GM18508 (cell line): ENCODE measurements around the gene SLC35B4.

ENCODE experiments used
- ATAC-seq: cut with Tn5 transposase; IDR thresholded peaks from one replicate; pipeline ENCODE4 v1.9.1; 2021; ENCODE audit warnings: moderate number of reproducible peaks; ENCODE audit not compliant: insufficient read depth, unreplicated experiment

Gene SLC35B4, protein sequence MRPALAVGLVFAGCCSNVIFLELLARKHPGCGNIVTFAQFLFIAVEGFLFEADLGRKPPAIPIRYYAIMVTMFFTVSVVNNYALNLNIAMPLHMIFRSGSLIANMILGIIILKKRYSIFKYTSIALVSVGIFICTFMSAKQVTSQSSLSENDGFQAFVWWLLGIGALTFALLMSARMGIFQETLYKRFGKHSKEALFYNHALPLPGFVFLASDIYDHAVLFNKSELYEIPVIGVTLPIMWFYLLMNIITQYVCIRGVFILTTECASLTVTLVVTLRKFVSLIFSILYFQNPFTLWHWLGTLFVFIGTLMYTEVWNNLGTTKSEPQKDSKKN

GRCh38 chr7:134316539-134317344 lies at the start of gene SLC35B4:
TSS of gene SLC35B4 (minus strand) at chr7:134316930. CDS start at chr7:134316751, 179 bp downstream.
- ATAC-seq = peak; percentile 97

- no peak for ATAC-seq
Measured at GRCh38 chr7:134366481-134366880, 49.8 kb upstream of the SLC35B4 start.

DNA sequence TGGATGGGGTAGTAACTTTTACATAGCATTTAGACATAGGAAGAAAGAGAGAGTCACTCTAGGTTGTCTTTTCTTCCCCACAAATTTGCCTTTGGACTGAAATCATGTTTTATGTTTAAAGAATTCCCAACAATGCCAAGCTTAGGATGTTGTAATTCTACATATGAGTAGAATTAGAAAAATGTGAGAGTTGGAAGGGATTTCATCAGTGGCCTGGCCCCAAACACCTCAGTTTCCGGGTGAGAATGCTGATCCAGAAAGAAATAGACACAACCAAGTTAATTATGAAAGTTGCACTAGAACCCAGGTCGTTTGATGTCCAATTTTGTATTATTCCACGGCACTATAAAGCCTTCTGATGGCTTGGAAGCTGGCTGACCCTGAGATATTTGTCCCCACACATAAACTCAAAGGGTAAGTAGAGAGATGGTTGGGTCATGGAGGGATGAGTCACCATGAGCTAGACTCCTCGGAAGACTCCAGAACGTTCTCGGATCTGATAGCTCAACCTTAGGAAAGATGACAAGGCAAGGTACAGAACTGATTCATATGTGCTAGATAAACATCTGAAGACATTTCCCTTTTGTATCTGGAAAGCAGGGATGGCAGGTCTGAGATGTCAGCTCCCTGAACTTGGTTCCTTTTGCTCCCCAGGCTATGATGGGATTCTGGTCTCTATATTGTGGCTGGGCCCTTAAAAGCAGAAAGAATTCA lies 48.8 kb upstream of the SLC35B4 start:
- no peak for ATAC-seq

- ATAC-seq = no peak
Measured at GRCh38 chr7:134364619-134365037, 47.9 kb upstream of the SLC35B4 start.

- no peak for ATAC-seq
Measured at GRCh38 chr7:134362587-134363483, 46.1 kb upstream of the SLC35B4 start.

GRCh38 chr7:134359787-134360432 lies 43.2 kb upstream of the SLC35B4 start:
- no peak for ATAC-seq

DNA sequence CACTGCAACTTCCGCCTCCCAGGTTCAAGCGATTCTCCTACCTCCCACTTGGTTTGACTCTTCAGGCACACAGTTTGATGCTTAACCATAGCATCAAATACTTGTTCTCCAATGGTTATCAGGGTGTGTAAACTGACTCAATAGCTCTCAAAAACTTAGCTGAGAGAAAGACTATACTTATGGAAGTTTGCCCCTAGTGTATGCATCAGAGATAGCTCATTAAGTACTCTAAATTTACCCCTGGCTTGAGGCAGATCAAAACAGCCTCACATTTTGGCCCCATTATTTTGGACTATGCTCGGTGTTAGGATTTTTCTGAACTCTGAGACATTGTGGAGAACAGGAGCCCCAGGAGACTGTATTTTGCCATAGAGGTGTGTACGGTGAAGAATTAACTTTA lies 40.8 kb upstream of the SLC35B4 start:
- no peak for ATAC-seq

DNA sequence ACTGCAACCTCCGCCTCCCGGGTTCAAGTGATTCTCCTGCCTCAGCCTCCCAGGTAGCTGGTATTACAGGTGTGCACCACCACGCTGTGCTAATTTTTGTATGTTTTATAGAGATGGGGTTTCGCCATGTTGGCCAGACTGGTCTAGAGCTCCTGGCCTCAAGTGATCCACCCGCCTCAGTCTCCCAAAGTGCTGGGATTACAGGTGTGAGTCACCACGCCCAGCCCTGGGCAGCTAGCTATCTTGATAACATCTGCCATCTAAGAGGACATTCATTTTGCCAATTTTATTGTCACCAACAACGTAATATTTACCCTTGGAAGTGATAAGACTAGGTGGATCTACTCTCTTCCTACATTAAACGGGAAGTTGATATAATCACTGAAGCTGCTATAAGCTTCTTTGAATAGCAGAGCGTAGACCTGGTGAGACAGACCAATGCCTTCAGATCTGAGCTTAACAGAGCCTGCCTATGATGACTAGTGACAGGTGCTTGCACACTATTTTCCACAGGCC lies 39.7 kb upstream of the SLC35B4 start:
- ATAC-seq = no peak

- no peak for ATAC-seq
Measured at GRCh38 chr7:134355927-134356326, 39.2 kb upstream of the SLC35B4 start.

- no peak for ATAC-seq
Measured at GRCh38 chr7:134355004-134355525, 38.3 kb upstream of the SLC35B4 start.

DNA sequence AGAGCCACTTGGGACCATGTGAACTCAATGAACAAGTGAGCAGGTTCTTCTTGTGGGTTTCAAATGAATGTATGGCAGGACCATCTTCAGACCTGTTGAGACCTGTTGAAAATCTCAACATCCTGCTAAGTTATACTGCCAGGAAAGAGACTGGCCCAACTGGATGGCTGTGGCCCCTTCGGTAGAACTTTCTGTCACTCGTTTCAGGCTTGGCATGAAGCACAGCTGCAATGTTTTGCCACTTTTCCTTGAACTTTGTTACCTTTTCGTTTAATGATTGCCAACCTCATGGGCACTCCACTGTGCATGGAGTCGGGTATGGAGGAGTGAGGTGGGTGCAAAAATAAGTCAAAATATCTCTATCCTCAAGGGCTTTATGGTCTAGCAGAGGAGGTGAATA lies 36.7 kb upstream of the SLC35B4 start:
- no peak for ATAC-seq

DNA sequence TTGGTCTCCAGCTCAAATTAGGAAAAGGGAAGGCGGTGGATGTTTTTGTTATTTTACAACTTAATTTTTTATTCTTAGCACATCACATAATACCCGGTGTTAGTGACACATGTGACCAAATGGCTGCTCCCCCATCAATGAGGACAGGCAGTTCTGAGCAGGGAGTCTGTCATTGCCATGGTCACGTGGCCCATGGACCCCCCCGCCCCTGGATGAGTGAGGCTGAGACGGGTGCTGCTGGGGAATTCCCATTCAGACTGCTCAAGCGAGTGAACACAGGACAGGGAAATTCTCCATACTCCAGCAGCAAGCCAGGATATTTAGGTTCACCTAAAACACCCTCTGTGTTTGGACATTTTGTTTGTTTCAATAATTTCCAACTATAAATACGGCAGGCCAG lies 34.7 kb upstream of the SLC35B4 start:
- no peak for ATAC-seq

GRCh38 chr7:134350709-134351108 lies 34.0 kb upstream of the SLC35B4 start:
- ATAC-seq = no peak

DNA sequence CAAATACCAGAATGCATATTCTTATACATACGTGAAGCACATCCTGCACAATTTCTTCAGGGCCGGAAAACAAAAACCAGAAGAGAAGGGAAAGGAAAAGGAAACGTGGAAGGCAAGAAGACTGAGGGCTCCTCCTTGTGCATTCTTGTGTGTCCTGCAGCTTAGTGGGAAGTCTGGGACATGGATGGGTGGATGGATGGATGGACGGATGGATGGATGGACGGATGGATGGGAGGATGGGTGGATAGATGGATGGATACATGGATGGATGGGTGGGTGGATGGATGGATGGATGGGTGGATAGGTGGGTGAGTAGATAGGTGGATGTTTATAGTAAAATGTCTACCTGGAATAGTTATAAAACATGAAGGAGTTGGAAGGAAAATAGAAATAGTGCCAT lies 30.8 kb upstream of the SLC35B4 start:
- no peak for ATAC-seq

DNA sequence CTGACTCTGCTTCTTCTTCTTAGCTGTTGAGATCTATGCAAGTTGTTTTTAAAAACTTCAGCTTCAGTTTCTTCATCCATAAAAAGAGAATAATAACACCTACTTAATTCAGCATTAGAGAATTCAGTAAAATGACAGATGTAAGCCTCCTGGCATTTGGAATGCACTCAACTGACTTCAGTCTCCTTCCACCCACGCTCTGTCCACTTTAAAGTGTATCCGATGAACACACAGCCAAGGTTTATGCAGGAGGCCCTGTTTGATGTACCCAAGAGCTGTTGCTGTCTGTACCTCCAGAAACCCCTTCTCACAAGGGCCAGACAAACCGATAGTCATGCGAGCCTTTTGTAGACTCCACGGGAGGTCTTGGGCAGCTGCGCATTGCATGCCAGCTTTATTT lies 27.1 kb upstream of the SLC35B4 start:
- ATAC-seq = no peak

- no peak for ATAC-seq
Measured at GRCh38 chr7:134343136-134343535, 26.4 kb upstream of the SLC35B4 start.

- no peak for ATAC-seq
Measured at GRCh38 chr7:134339475-134339874, 22.7 kb upstream of the SLC35B4 start.

DNA sequence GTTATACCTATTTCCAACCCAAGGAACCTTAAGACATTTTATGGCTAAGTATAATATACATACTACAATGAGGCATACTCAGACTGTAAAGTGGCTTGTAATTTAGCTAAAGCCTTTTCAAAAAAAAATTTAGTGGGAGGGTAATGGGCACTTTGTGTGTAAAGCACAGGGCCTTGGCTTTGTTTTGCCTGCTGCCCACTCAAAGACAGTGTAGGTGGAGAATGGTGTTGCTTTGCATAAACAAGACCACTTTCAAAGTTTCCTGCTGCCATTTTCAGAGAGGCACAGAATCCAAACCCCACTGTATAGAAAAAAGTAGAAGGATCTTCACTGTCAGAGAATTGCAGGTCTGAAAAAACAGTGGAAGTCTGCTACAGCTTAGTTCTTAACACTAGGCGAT lies 21.2 kb upstream of the SLC35B4 start:
- ATAC-seq = no peak

DNA sequence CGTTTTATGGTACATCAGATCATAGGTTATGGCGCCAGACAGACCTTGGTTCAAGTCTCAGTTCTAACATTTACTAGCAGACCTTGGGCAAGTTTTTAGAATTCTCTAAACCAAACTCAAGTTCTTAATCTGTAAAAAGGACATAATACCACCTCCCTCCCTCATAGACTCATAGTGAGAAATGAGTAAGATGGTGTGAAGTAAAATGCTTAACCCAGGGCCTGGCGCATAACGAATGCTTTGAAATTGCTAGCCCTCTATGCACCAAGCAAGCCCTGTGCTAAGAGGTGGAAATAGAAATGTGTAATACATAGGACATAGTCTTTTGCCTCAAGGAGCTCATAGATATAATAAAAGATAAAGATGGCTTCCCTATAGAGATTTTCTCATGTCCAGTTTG lies 17.7 kb upstream of the SLC35B4 start:
- ATAC-seq = no peak
